Spleen (tissue), 11 donors: ENCODE data around the gene FTL. TPM values are rescaled to one million over a fixed set of nuclear protein-coding genes. Genes with fewer than 3 reads are reported as not detected.
A peak's percentile ranks its signal among the peaks of the same experiment; 100 is the strongest.

Source experiments
- DNase-seq: peaks from one replicate; pipeline ENCODE4 v3.0.0-alpha.2; 2020
- H3K27ac ChIP-seq, 8 donors: fragments of 200-600 bp; sonication (generic) in 7 of 8; 1 replicate in 4 of 8; 2 replicates in 4 of 8; pipeline versions ENCODE4 v1.5.0 to v1.8.0; 2016 to 2021; ENCODE audit warnings: inconsistent platforms in 4 of 8, mild to moderate bottlenecking in 4 of 8, moderate library complexity in 1 of 8
- H3K27me3 ChIP-seq, 7 donors: fragments of 200-600 bp; sonication (generic) in 6 of 7; replicated peaks in 1 of 7; 1 replicate in 4 of 7; 2 replicates in 3 of 7; pipeline versions ENCODE4 v1.5.0 to v1.8.0; 2016 to 2021; ENCODE audit warnings: inconsistent platforms in 3 of 7, mild to moderate bottlenecking in 1 of 7
- H3K36me3 ChIP-seq, 6 donors: fragments of 200-600 bp; sonication (generic) in 5 of 6; 1 replicate in 4 of 6; 2 replicates in 2 of 6; pipeline versions ENCODE4 v1.5.0 to v1.8.0; 2016 to 2021; ENCODE audit warnings: inconsistent platforms in 2 of 6
- H3K4me1 ChIP-seq, 6 donors: fragments of 200-600 bp; sonication (generic) in 5 of 6; 1 replicate in 3 of 6; 2 replicates in 3 of 6; pipeline versions ENCODE4 v1.5.0 to v1.8.0; 2016 to 2021; ENCODE audit warnings: inconsistent platforms in 3 of 6
- H3K4me3 ChIP-seq, 8 donors: fragments of 200-600 bp; sonication (generic) in 7 of 8; 1 replicate in 4 of 8; 2 replicates in 4 of 8; pipeline versions ENCODE4 v1.5.0 to v1.8.0; 2016 to 2021; ENCODE audit warnings: inconsistent platforms in 4 of 8, mild to moderate bottlenecking in 4 of 8, moderate library complexity in 2 of 8
- H3K9me3 ChIP-seq, 8 donors: fragments of 200-600 bp; sonication (generic) in 7 of 8; 1 replicate in 4 of 8; 2 replicates in 4 of 8; pipeline versions ENCODE4 v1.5.0 to v1.8.0; 2016 to 2021; ENCODE audit warnings: inconsistent platforms in 4 of 8
- POLR2A ChIP-seq, 3 donors: fragments of 450-650 bp; IDR thresholded peaks; one replicate each; pipeline ENCODE4 v1.5.1; 2017; ENCODE audit warnings: antibody characterized with exemption in 3 of 3, mild to moderate bottlenecking in 1 of 3
- POLR2AphosphoS5 ChIP-seq, 3 donors: sonication (generic); formaldehyde crosslinking; IDR thresholded peaks; one replicate each; pipeline ENCODE4 v1.5.1; 2017; ENCODE audit warnings: antibody characterized with exemption in 3 of 3
- WGBS, 5 donors: extraction: QIAGEN DNeasy Blood & Tissue Kit in 3 of 5; methylation state at CpG; one replicate each; pipeline versions ENCODE4 v1.1.5 to v1.1.7; 2013 to 2018; 5-methylcytosine and 5-hydroxymethylcytosine counted together
- intact Hi-C: fragments of 100-400 bp; cut with DNase I; formaldehyde crosslinking; loops from one replicate; pipeline ENCODE4 v1.15.0; 2023; ENCODE audit warnings: low total_unique reads
- polyA plus RNA-seq, 3 donors: library from polyadenylated mRNA; stranded (reverse); fragments of 200-250 nt; gene quantifications; one replicate each; pipeline ENCODE4 v1.2.1, GENCODE V29; 2013
- total RNA-seq, 7 donors: library from RNA; depleted of rRNA in 3 of 7; stranded (reverse); fragments of >200 nt in 3 of 7; fragmentation: NEBNext Ultra II Directional in 4 of 7; extraction: Animal tissue kit (Norgen Biotek cat#: 25700) in 4 of 7; gene quantifications; one replicate each; pipeline versions ENCODE4 v1.1.0 to v1.2.1, GENCODE V29; 2016 to 2021
- TF ChIP-seq, protein P1 (sequence below), 11 experiments: fragments of 200-600 bp in 7 of 11; fragments of 450-650 bp in 4 of 11; sonication (generic) in 4 of 11; IDR thresholded peaks in 8 of 11; conservative IDR thresholded peaks in 3 of 11; 1 replicate in 7 of 11; 2 replicates in 4 of 11; pipeline versions ENCODE4 v1.4.0 to v1.8.0; 2016 to 2021; ENCODE audit warnings: antibody characterized with exemption in 11 of 11, inconsistent platforms in 4 of 11, mild to moderate bottlenecking in 1 of 11
- donor health status: healthy with polysubstance abuse.
- donor health status: DM: no; HTN: no; CAD: no; lungs with moderate emphysema.
- donor health status: DM: no; HTN: no; CAD: no.
- donor health status: Bipolar disorder and iron deficiency.
- donor health status: healthy.
- donor health status: DM: no; HTN: no; CAD: no.
- donor health status: DM: yes; HTN: yes; CAD: no.

Gene FTL
- total and polyA plus RNA-seq, 10 donors: 4,960 to 14,078 (median 7,397) TPM

DNA sequence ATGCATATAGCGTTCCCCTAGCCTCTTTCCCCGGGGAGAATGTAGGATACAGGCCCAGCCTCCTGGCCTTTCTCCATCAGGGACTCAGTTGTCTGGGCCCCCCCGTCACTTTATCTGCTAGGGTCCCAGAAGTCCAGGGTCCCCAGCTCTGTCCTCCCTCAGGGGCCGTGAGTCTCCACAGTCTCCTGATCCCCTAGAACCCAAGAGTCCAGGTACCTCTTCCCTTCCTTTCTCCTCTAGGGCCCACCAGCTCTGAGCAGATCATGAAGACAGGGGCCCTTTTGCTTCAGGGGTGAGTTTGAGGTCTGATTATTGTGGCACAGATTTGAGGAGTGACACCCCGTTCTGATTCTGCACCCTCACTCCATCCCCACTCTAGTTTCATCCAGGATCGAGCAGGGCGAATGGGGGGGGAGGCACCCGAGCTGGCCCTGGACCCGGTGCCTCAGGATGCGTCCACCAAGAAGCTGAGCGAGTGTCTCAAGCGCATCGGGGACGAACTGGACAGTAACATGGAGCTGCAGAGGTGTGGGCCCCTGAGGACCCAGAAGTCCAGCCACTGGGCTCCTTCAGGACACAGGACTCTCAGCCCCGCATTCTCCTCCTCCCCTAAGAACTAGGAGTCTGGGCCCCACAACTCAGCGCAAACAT, 9.7 kb upstream of the FTL start:
- H3K36me3 ChIP-seq: peaks cover 0 to 36% (median 6%) of the 10 kb centered on the region in 6 donors
- DNase-seq: no peak
- H3K27me3 ChIP-seq: no peaks in the 10 kb centered on the region
- peak overlapping the region; percentile 53 to 96 (median 92) for H3K27ac ChIP-seq
- H3K9me3 ChIP-seq: no peaks in the 10 kb centered on the region
- no peak for TF ChIP-seq POLR2AphosphoS5 (IDR thresholded peaks at IDR 0.05)
- TF ChIP-seq, protein P1, sequence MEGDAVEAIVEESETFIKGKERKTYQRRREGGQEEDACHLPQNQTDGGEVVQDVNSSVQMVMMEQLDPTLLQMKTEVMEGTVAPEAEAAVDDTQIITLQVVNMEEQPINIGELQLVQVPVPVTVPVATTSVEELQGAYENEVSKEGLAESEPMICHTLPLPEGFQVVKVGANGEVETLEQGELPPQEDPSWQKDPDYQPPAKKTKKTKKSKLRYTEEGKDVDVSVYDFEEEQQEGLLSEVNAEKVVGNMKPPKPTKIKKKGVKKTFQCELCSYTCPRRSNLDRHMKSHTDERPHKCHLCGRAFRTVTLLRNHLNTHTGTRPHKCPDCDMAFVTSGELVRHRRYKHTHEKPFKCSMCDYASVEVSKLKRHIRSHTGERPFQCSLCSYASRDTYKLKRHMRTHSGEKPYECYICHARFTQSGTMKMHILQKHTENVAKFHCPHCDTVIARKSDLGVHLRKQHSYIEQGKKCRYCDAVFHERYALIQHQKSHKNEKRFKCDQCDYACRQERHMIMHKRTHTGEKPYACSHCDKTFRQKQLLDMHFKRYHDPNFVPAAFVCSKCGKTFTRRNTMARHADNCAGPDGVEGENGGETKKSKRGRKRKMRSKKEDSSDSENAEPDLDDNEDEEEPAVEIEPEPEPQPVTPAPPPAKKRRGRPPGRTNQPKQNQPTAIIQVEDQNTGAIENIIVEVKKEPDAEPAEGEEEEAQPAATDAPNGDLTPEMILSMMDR (IDR thresholded peaks at IDR 0.05 in 8 of 11, conservative IDR thresholded peaks at IDR 0.05 in 3 of 11): no peak
- TF ChIP-seq POLR2A (IDR thresholded peaks at IDR 0.05): no peak
- 59 to 76% (median 62%) methylated on average over 14 to 16 of the region's 16 CpGs for WGBS, 5 donors
- H3K4me1 ChIP-seq: peaks cover 12 to 58% (median 28%) of the 10 kb centered on the region in 6 donors
- peak overlapping the region; percentile 76 to 97 (median 90) for H3K4me3 ChIP-seq
- intact Hi-C loops: loop anchor here (10.0 kb wide), 1 partner anchor 51 kb away; the partner anchor contains the start of gene NUCB1

DNA sequence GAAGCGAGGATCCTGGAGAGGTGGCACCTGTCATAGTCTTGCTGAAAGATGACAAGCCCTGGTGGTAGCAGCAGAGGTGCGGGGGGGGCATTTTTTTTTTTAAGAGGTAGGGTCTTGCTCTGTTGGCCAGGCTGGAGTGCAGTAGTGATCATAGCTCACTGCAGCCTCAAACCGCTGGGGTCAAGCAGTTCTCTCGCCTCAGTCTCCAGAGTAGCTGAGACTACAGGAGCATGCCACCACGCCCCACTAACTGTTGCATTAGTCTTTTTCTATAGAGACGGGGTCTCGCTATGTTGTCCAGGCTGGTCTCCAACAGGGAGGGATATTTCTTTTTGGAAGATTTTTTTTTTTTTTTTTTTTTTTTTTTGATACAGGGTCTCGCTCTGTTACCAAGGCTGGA, 7.1 kb upstream of the FTL start:
- Histone ChIP-seq H3K4me3 (no peak overlapping the region), H3K9me3 (no peaks in the 10 kb centered on the region), H3K36me3 (peaks cover 0 to 50% (median 6%) of the 10 kb centered on the region in 6 donors), H3K27ac (no peak overlapping the region), H3K27me3 (no peaks in the 10 kb centered on the region), H3K4me1 (peaks cover 16 to 84% (median 51%) of the 10 kb centered on the region in 6 donors)
- WGBS, 5 donors: 95 to 98% (median 96%) methylated on average over 8 of the region's 8 CpGs
- DNase-seq: no peak
- intact Hi-C loops: loop anchor here (10.0 kb wide), 1 partner anchor 53 kb away; the partner anchor contains the start of gene NUCB1
- no peak for TF ChIP-seq POLR2AphosphoS5 (IDR thresholded peaks at IDR 0.05)
- TF ChIP-seq, protein P1 (IDR thresholded peaks at IDR 0.05 in 8 of 11, conservative IDR thresholded peaks at IDR 0.05 in 3 of 11): no peak
- no peak for TF ChIP-seq POLR2A (IDR thresholded peaks at IDR 0.05)

DNA sequence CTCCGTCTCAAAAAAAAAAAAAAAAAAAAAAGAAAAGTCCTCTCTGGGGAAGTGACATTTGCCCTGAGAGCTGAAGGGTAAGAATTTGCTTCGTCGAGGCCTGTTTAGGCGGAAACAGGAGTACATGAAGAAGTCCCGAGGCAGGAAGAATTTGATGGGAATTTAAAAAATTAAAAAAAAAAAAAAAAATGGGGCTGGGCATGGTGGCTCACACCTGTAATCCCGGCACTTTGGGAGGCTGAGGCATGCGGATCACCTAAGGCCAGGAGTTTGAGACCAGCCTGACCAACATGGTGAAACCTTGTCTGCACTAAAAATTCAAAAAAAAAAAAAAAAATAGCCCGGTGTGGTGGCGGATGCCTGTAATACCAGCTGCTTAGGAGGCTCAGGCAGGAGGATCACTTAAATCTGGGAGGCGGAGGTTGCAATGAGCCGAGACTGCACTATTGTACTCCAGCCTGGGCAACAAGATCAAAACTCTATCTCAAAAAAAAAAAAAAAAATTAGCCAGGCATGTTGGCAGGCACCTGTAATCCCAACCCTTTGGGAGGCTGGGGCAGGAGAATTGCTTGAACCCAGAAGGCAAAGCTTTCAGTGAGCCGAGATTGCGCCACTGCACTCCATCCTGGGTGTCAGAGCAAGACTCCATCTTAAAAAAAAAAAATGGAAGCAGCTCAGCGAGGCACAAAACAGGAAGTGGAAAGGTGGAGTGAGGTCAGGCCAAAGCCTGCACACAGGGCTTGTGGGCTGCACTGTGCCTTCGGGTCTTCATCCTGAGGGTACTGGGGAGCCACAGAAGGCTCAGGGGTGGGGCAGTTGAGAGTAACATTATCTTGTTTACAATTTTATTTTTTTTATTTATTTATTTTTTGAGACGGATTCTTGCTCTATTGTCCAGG, 5.5 kb upstream of the FTL start:
- H3K27ac ChIP-seq: peak overlapping the region in 3 of 8 donors; percentile 97 to 98 (median 97)
- intact Hi-C loops: loop anchor here (10.0 kb wide), 2 partner anchors 55 to 85 kb away; partner anchors contain the start of genes NUCB1 and PPP1R15A

More for the DNA sequence above, 5.5 kb upstream of the FTL start:
- DNase-seq: no peak
- WGBS, 5 donors: 72 to 79% (median 78%) methylated on average over 16 of the region's 16 CpGs
- no peak overlapping the region for H3K4me3 ChIP-seq
- TF ChIP-seq POLR2AphosphoS5 (IDR thresholded peaks at IDR 0.05): peak in 1 of 3 donors; percentile 4
- TF ChIP-seq, protein P1 (IDR thresholded peaks at IDR 0.05 in 8 of 11, conservative IDR thresholded peaks at IDR 0.05 in 3 of 11): no peak
- TF ChIP-seq POLR2A (IDR thresholded peaks at IDR 0.05): no peak
- H3K27me3 ChIP-seq: no peaks in the 10 kb centered on the region
- H3K9me3 ChIP-seq: no peaks in the 10 kb centered on the region
- peaks cover 26 to 92% (median 62%) of the 10 kb centered on the region in 6 donors for H3K4me1 ChIP-seq
- H3K36me3 ChIP-seq: peaks cover 0 to 50% (median 6%) of the 10 kb centered on the region in 6 donors
